Measurements from ENCODE around the gene MORC2.

The MORC2 gene

DNA sequence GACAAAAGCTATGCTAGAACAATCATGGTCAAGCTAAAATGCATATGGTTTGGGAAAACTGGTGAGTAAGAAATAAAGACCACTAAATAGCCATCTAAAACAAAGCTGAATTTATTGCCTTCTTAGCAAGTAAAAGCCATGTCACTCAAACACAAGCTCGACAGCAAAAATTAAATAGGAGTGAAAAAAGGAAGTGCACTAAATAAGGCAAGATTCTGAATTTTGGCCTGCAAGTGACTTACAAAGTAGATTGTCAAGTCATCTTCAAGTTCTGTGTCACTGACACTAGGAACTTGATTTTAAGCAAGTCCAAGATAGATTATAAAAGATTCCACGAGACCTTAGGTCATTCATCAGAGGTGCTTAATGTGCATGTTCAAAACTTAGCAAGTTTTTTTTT lies 27.9 kb upstream of the MORC2 start:
- TF ChIP-seq, protein P1, sequence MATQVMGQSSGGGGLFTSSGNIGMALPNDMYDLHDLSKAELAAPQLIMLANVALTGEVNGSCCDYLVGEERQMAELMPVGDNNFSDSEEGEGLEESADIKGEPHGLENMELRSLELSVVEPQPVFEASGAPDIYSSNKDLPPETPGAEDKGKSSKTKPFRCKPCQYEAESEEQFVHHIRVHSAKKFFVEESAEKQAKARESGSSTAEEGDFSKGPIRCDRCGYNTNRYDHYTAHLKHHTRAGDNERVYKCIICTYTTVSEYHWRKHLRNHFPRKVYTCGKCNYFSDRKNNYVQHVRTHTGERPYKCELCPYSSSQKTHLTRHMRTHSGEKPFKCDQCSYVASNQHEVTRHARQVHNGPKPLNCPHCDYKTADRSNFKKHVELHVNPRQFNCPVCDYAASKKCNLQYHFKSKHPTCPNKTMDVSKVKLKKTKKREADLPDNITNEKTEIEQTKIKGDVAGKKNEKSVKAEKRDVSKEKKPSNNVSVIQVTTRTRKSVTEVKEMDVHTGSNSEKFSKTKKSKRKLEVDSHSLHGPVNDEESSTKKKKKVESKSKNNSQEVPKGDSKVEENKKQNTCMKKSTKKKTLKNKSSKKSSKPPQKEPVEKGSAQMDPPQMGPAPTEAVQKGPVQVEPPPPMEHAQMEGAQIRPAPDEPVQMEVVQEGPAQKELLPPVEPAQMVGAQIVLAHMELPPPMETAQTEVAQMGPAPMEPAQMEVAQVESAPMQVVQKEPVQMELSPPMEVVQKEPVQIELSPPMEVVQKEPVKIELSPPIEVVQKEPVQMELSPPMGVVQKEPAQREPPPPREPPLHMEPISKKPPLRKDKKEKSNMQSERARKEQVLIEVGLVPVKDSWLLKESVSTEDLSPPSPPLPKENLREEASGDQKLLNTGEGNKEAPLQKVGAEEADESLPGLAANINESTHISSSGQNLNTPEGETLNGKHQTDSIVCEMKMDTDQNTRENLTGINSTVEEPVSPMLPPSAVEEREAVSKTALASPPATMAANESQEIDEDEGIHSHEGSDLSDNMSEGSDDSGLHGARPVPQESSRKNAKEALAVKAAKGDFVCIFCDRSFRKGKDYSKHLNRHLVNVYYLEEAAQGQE (IDR thresholded peaks at IDR 0.05; ENCODE audit: insufficient read depth in 1 of 2, low read depth in 2 of 2, low read length in 2 of 2): no peak
- TF ChIP-seq POLR2AphosphoS5 (IDR thresholded peaks at IDR 0.05; ENCODE audit: low read depth, low read length): no peak
- TF ChIP-seq FOXP2 (optimal IDR thresholded peaks at IDR 0.05; ENCODE audit: borderline replicate concordance, extremely low read depth, extremely low read length, insufficient read depth): no peak
- TF ChIP-seq SIN3A (IDR thresholded peaks at IDR 0.05; ENCODE audit: borderline replicate concordance, insufficient read depth, low read length): no peak
- no peak for TF ChIP-seq TAF1 (IDR thresholded peaks at IDR 0.05; ENCODE audit: borderline replicate concordance, insufficient read depth, low read length)

DNA sequence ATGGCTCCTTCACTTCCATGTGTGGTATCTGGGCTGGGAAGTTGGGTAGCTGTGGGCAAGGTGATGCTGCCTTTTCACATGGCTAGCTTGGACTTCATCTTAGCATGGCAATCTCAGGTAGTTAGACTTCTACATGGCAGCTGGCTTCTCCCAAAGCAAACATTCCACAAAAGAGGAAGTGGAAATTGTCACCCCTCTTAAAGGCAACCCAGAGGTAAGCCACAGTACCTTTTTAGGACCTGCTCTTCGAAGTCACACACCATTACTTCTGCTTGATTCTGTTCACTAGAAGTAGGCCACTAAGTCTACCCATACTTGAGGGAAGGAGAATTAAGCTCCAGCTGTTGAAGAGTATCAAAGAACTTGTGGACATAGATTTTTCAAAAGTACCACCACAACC lies 26.4 kb upstream of the MORC2 start:
- TF ChIP-seq, protein P1 (IDR thresholded peaks at IDR 0.05; ENCODE audit: insufficient read depth in 1 of 2, low read depth in 2 of 2, low read length in 2 of 2): no peak
- TF ChIP-seq POLR2AphosphoS5 (IDR thresholded peaks at IDR 0.05; ENCODE audit: low read depth, low read length) (no peak), TAF1 (IDR thresholded peaks at IDR 0.05; ENCODE audit: borderline replicate concordance, insufficient read depth, low read length) (no peak), FOXP2 (optimal IDR thresholded peaks at IDR 0.05; ENCODE audit: borderline replicate concordance, extremely low read depth, extremely low read length, insufficient read depth) (no peak), SIN3A (IDR thresholded peaks at IDR 0.05; ENCODE audit: borderline replicate concordance, insufficient read depth, low read length) (no peak)

DNA sequence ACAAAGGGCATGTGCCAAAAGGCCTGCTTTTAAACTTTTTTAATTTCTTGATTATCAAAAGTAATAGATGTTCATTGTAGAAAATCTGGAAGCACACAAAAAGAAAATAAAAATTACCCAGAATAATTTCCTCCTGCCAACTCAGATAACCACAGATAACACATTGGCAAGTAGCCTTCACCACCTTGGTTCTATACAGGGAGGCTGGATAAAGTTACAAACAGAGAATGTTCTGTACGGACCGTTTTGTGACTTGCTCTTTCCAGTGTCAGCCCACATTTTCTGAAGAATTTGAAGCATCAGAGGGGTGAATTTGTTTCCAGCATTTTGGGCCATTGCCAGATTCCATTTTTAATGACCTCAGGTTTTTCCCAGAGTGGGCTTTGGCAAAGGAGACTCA lies 24.0 kb upstream of the MORC2 start:
- TF ChIP-seq, protein P1 (IDR thresholded peaks at IDR 0.05; ENCODE audit: insufficient read depth in 1 of 2, low read depth in 2 of 2, low read length in 2 of 2): no peak
- TF ChIP-seq TAF1 (IDR thresholded peaks at IDR 0.05; ENCODE audit: borderline replicate concordance, insufficient read depth, low read length) (no peak), SIN3A (IDR thresholded peaks at IDR 0.05; ENCODE audit: borderline replicate concordance, insufficient read depth, low read length) (no peak), POLR2AphosphoS5 (IDR thresholded peaks at IDR 0.05; ENCODE audit: low read depth, low read length) (no peak), FOXP2 (optimal IDR thresholded peaks at IDR 0.05; ENCODE audit: borderline replicate concordance, extremely low read depth, extremely low read length, insufficient read depth) (no peak)

DNA sequence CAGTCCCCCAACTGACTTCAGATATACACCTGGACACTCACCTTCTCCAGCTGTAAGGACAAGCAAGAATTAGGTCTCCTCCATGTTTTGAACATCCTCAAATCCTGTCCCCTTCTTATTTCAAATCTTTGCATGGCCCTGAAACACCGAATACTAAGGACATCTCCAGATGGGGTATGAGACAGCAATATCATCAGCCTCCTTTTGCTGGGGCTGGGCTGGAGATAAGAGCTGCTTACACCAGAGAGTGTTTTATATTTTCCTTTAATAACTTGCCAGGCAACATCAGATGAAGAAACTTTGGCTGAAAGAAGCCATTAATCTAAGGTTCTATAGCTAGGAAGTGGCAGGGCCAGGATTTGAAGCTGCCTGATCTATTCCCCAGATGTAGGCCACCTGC lies 22.1 kb upstream of the MORC2 start:
- TF ChIP-seq POLR2AphosphoS5 (IDR thresholded peaks at IDR 0.05; ENCODE audit: low read depth, low read length) (no peak), SIN3A (IDR thresholded peaks at IDR 0.05; ENCODE audit: borderline replicate concordance, insufficient read depth, low read length) (no peak), TAF1 (IDR thresholded peaks at IDR 0.05; ENCODE audit: borderline replicate concordance, insufficient read depth, low read length) (no peak), FOXP2 (optimal IDR thresholded peaks at IDR 0.05; ENCODE audit: borderline replicate concordance, extremely low read depth, extremely low read length, insufficient read depth) (no peak)
- TF ChIP-seq, protein P1 (IDR thresholded peaks at IDR 0.05; ENCODE audit: insufficient read depth in 1 of 2, low read depth in 2 of 2, low read length in 2 of 2): no peak

GRCh38 chr22:30989474-30989873 lies 20.9 kb upstream of the MORC2 start:
- TF ChIP-seq, protein P1 (IDR thresholded peaks at IDR 0.05; ENCODE audit: insufficient read depth in 1 of 2, low read depth in 2 of 2, low read length in 2 of 2): no peak
- TF ChIP-seq TAF1 (IDR thresholded peaks at IDR 0.05; ENCODE audit: borderline replicate concordance, insufficient read depth, low read length) (no peak), POLR2AphosphoS5 (IDR thresholded peaks at IDR 0.05; ENCODE audit: low read depth, low read length) (no peak), SIN3A (IDR thresholded peaks at IDR 0.05; ENCODE audit: borderline replicate concordance, insufficient read depth, low read length) (no peak), FOXP2 (optimal IDR thresholded peaks at IDR 0.05; ENCODE audit: borderline replicate concordance, extremely low read depth, extremely low read length, insufficient read depth) (no peak)

All from PFSK-1 (cell line).